NT2/D1 (cell line): Measurements from ENCODE around the gene PLCB4.
"Not testable (repeated sequence)": the region's sequence is repeated elsewhere in the genome, so short reads cannot be mapped to it uniquely, and the experiment has no call there.

Experiments used
- DNase-seq: peaks from one replicate; pipeline ENCODE4 v3.0.0-alpha.2; 2011; ENCODE audit warnings: low read depth, low spot score
- H3K27me3 ChIP-seq: 2 replicates; pipeline ENCODE4 v1.6.0; 2011; ENCODE audit warnings: mild to moderate bottlenecking; ENCODE audit not compliant: insufficient read length, insufficient read depth
- H3K36me3 ChIP-seq: 2 replicates; pipeline ENCODE4 v1.6.1; 2011; ENCODE audit warnings: mild to moderate bottlenecking, low read length, mixed read lengths; ENCODE audit not compliant: insufficient read depth, insufficient read length
- H3K4me1 ChIP-seq: 2 replicates; pipeline ENCODE4 v1.5.1; 2011; ENCODE audit not compliant: insufficient read depth, insufficient read length
- H3K4me3 ChIP-seq: 2 replicates; pipeline ENCODE4 v1.5.1; 2011; ENCODE audit warnings: low read depth; ENCODE audit not compliant: insufficient read length
- H3K9ac ChIP-seq: 2 replicates; pipeline ENCODE4 v1.6.0; 2011; ENCODE audit warnings: low read depth; ENCODE audit not compliant: insufficient read length
- H3K9me3 ChIP-seq: 2 replicates; pipeline ENCODE4 v1.5.1; 2011; ENCODE audit warnings: mild to moderate bottlenecking, low read length; ENCODE audit not compliant: insufficient read depth
- SUZ12 ChIP-seq: IDR thresholded peaks from 2 replicates; pipeline ENCODE4 v1.6.1; 2011; ENCODE audit not compliant: insufficient read length, insufficient read depth; ENCODE audit errors: extremely low read depth
- YY1 ChIP-seq: IDR thresholded peaks from 2 replicates; pipeline ENCODE4 v1.6.1; 2011; ENCODE audit not compliant: insufficient read length, insufficient read depth
- ZNF274 ChIP-seq: IDR thresholded peaks from 2 replicates; pipeline ENCODE4 v1.6.1; 2011; ENCODE audit warnings: mild to moderate bottlenecking, low read depth, low read length

The PLCB4 gene

GRCh38 chr20:9038791-9039535, 29.9 kb upstream of the PLCB4 start:
- TF ChIP-seq ZNF274 (no peak), YY1 (no peak), SUZ12 (no peak)
- H3K4me1 ChIP-seq, result no peaks in the 10 kb centered on the region
- no peaks in the 10 kb centered on the region for H3K9me3 ChIP-seq
- H3K27me3 ChIP-seq, result no peaks in the 10 kb centered on the region
- no peaks in the 10 kb centered on the region for H3K36me3 ChIP-seq
- no peak for DNase-seq
- H3K4me3 ChIP-seq, result no peak overlapping the region
- H3K9ac ChIP-seq, result no peak overlapping the region

GRCh38 chr20:9040863-9041524, 27.9 kb upstream of the PLCB4 start:
- DNase-seq, result no peak
- Histone ChIP-seq H3K9me3 (no peaks in the 10 kb centered on the region), H3K27me3 (no peaks in the 10 kb centered on the region), H3K36me3 (no peaks in the 10 kb centered on the region), H3K4me1 (no peaks in the 10 kb centered on the region), H3K4me3 (no peak overlapping the region), H3K9ac (no peak overlapping the region)
- TF ChIP-seq YY1 (no peak), SUZ12 (no peak), ZNF274 (no peak)

- H3K9ac ChIP-seq, result no peak overlapping the region
- no peak for DNase-seq
- H3K9me3 ChIP-seq, result no peaks in the 10 kb centered on the region
- H3K36me3 ChIP-seq, result no peaks in the 10 kb centered on the region
- no peak overlapping the region for H3K4me3 ChIP-seq
- no peaks in the 10 kb centered on the region for H3K4me1 ChIP-seq
- no peaks in the 10 kb centered on the region for H3K27me3 ChIP-seq
- TF ChIP-seq ZNF274 (no peak), YY1 (no peak), SUZ12 (no peak)
Measured at GRCh38 chr20:9043364-9043763, 25.5 kb upstream of the PLCB4 start.

GRCh38 chr20:9047928-9048327, 21.0 kb upstream of the PLCB4 start:
- not testable (repeated sequence) for H3K9ac ChIP-seq, H3K4me3 ChIP-seq, H3K36me3 ChIP-seq, DNase-seq, H3K27me3 ChIP-seq, H3K4me1 ChIP-seq, H3K9me3 ChIP-seq

- Histone ChIP-seq H3K4me3 (no peak overlapping the region), H3K4me1 (no peaks in the 10 kb centered on the region), H3K9me3 (no peaks in the 10 kb centered on the region), H3K9ac (no peak overlapping the region), H3K27me3 (no peaks in the 10 kb centered on the region), H3K36me3 (no peaks in the 10 kb centered on the region)
- DNase-seq, result no peak
- TF ChIP-seq YY1 (no peak), ZNF274 (no peak), SUZ12 (no peak)
Measured at GRCh38 chr20:9051508-9051907, 17.4 kb upstream of the PLCB4 start.

- Histone ChIP-seq H3K27me3 (no peaks in the 10 kb centered on the region), H3K9me3 (no peaks in the 10 kb centered on the region), H3K36me3 (no peaks in the 10 kb centered on the region), H3K9ac (no peak overlapping the region), H3K4me1 (no peaks in the 10 kb centered on the region), H3K4me3 (no peak overlapping the region)
- TF ChIP-seq SUZ12, result no peak
- no peak for TF ChIP-seq YY1
- no peak for TF ChIP-seq ZNF274
- DNase-seq, result no peak
Measured at GRCh38 chr20:9052136-9052535, 16.8 kb upstream of the PLCB4 start.

- Histone ChIP-seq H3K27me3 (no peaks in the 10 kb centered on the region), H3K36me3 (no peaks in the 10 kb centered on the region), H3K4me1 (no peaks in the 10 kb centered on the region), H3K4me3 (no peak overlapping the region), H3K9ac (no peak overlapping the region), H3K9me3 (no peaks in the 10 kb centered on the region)
- TF ChIP-seq YY1 (no peak), ZNF274 (no peak), SUZ12 (no peak)
- no peak for DNase-seq
Measured at GRCh38 chr20:9053108-9053507, 15.8 kb upstream of the PLCB4 start.
